Sigmoid colon (tissue), 7 donors: ENCODE results near the gene MED8. TPM values are rescaled to one million over a fixed set of nuclear protein-coding genes. Genes with fewer than 3 reads are reported as not detected.
A peak's percentile ranks its signal among the peaks of the same experiment; 100 is the strongest.

ENCODE experiments used
- DNase-seq: peaks from one replicate; pipeline ENCODE4 v3.0.0-alpha.2; 2019
- H3K27ac ChIP-seq, 4 donors: fragments of 200-600 bp; sonication (generic); one replicate each; pipeline ENCODE4 v1.5.1; 2016 to 2019; ENCODE audit warnings: mild to moderate bottlenecking in 1 of 4
- H3K27me3 ChIP-seq, 3 donors: fragments of 200-600 bp; sonication (generic); one replicate each; pipeline ENCODE4 v1.5.1; 2019; ENCODE audit warnings: mild to moderate bottlenecking in 1 of 3
- H3K36me3 ChIP-seq, 4 donors: fragments of 200-600 bp; sonication (generic); one replicate each; pipeline ENCODE4 v1.5.1; 2016 to 2019
- H3K4me1 ChIP-seq, 4 donors: fragments of 200-600 bp; sonication (generic); one replicate each; pipeline ENCODE4 v1.5.1; 2017 to 2019
- H3K4me3 ChIP-seq, 4 donors: fragments of 200-600 bp; sonication (generic); one replicate each; pipeline ENCODE4 v1.5.1; 2017 to 2019; ENCODE audit warnings: mild to moderate bottlenecking in 2 of 4, moderate library complexity in 1 of 4
- H3K9me3 ChIP-seq, 4 donors: fragments of 200-600 bp in 3 of 4; sonication (generic) in 3 of 4; one replicate each; pipeline versions ENCODE4 v1.5.1 to v1.6.1; 2013 to 2019
- EP300 ChIP-seq, 4 donors: sonication (generic); formaldehyde crosslinking; IDR thresholded peaks; one replicate each; pipeline ENCODE4 v1.6.1; 2017; ENCODE audit warnings: antibody characterized with exemption in 4 of 4
- POLR2A ChIP-seq, 2 donors: fragments of 450-650 bp; IDR thresholded peaks; one replicate each; pipeline ENCODE4 v1.6.1; 2016; ENCODE audit warnings: antibody characterized with exemption in 2 of 2, mild to moderate bottlenecking in 2 of 2, moderate library complexity in 2 of 2
- POLR2AphosphoS5 ChIP-seq, 4 donors: sonication (generic); formaldehyde crosslinking; IDR thresholded peaks; one replicate each; pipeline ENCODE4 v1.6.1; 2017; ENCODE audit warnings: antibody characterized with exemption in 4 of 4
- WGBS, 2 donors: extraction: QIAGEN DNeasy Blood & Tissue Kit; methylation state at CpG; one replicate each; pipeline ENCODE4 v1.1.7; 2013; 5-methylcytosine and 5-hydroxymethylcytosine counted together
- intact Hi-C: fragments of 100-400 bp; cut with DNase I; formaldehyde crosslinking; loops from one replicate; pipeline ENCODE4 v1.15.1; 2023
- polyA plus RNA-seq, 3 donors: library from polyadenylated mRNA; stranded (reverse); fragments of 200-250 nt; gene quantifications; one replicate each; pipeline ENCODE4 v1.2.3, GENCODE V29; 2013
- total RNA-seq, 4 donors: library from RNA; depleted of rRNA; stranded (reverse); fragments of >200 nt; gene quantifications; one replicate each; pipeline ENCODE4 v1.1.0, GENCODE V29; 2016
- TF ChIP-seq, protein P1 (sequence below), 4 experiments: fragments of 450-650 bp in 3 of 4; fragments of 200-600 bp in 1 of 4; IDR thresholded peaks; one replicate each; pipeline ENCODE4 v1.5.1; 2016 to 2019; ENCODE audit warnings: antibody characterized with exemption in 4 of 4, mild to moderate bottlenecking in 3 of 4, moderate library complexity in 2 of 4
- donor health status: healthy with polysubstance abuse.
- donor health status: Bipolar disorder and iron deficiency.
- donor health status: healthy.

MED8 gene
- total and polyA plus RNA-seq, 7 donors: 25.3 to 43.9 (median 33.4) TPM

DNA sequence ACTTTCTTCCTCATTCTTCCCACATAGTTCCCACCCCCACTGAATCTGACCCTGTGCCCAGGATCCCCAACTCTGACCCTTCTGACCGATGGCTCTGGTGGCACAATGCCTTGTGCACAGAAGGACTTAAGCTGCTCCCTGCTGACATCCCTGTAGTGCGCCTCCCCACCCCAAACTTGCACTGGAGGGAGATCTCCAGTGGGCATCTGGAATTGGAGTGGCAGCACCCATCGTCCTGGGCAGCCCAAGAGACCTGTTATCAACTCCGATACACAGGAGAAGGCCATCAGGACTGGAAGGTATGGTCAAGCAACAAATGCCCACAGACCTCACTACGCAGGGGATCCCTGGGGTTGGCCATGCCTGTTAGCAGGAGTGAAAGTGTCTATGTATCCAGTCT lies 43.0 kb downstream of the MED8 start:
- no peak for DNase-seq
- TF ChIP-seq EP300 (IDR thresholded peaks at IDR 0.05) (no peak), POLR2A (IDR thresholded peaks at IDR 0.05) (no peak), POLR2AphosphoS5 (IDR thresholded peaks at IDR 0.05) (no peak)
- TF ChIP-seq, protein P1, sequence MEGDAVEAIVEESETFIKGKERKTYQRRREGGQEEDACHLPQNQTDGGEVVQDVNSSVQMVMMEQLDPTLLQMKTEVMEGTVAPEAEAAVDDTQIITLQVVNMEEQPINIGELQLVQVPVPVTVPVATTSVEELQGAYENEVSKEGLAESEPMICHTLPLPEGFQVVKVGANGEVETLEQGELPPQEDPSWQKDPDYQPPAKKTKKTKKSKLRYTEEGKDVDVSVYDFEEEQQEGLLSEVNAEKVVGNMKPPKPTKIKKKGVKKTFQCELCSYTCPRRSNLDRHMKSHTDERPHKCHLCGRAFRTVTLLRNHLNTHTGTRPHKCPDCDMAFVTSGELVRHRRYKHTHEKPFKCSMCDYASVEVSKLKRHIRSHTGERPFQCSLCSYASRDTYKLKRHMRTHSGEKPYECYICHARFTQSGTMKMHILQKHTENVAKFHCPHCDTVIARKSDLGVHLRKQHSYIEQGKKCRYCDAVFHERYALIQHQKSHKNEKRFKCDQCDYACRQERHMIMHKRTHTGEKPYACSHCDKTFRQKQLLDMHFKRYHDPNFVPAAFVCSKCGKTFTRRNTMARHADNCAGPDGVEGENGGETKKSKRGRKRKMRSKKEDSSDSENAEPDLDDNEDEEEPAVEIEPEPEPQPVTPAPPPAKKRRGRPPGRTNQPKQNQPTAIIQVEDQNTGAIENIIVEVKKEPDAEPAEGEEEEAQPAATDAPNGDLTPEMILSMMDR (IDR thresholded peaks at IDR 0.05): no peak
- intact Hi-C loops: loop anchor here (5.0 kb wide), 1 partner anchor 109 kb away; no protein-coding TSS in a partner anchor
- H3K4me3 ChIP-seq: no peak overlapping the region
- 93 to 94% methylated on average over 5 of the region's 5 CpGs for WGBS, 2 donors
- H3K27me3 ChIP-seq: no peaks in the 10 kb centered on the region
- H3K36me3 ChIP-seq: no peaks in the 10 kb centered on the region
- no peak overlapping the region for H3K27ac ChIP-seq
- H3K4me1 ChIP-seq: peaks cover 0 to 23% (median 16%) of the 10 kb centered on the region in 4 donors
- H3K9me3 ChIP-seq: no peaks in the 10 kb centered on the region

DNA sequence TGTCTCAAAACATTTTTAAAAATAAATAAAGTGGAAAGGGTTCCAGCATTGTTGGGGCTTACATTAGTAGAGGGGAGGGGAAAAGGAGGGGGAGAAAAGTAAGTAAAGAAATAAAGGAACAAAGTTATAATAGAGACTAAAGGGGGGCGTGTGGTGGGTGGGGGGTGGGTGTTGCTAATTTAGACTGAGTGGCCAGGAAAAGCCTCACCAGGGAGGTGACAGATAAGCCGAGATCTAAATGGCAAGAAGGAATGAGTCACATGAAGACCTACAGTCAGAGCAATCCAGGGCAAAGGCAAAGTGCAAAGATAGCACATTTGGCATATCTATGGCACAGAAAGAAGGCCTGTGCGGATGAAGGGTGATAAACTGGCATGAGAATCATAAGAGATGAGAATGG lies 44.5 kb downstream of the MED8 start:
- Histone ChIP-seq H3K36me3 (no peaks in the 10 kb centered on the region), H3K4me1 (peaks cover 0 to 19% (median 14%) of the 10 kb centered on the region in 4 donors), H3K27ac (no peak overlapping the region), H3K4me3 (no peak overlapping the region), H3K27me3 (no peaks in the 10 kb centered on the region), H3K9me3 (no peaks in the 10 kb centered on the region)
- DNase-seq: no peak
- intact Hi-C loops: loop anchor here (5.0 kb wide), 1 partner anchor 108 kb away; no protein-coding TSS in a partner anchor
- no peak for TF ChIP-seq POLR2A (IDR thresholded peaks at IDR 0.05)
- 12 to 60% methylated on average over 3 of the region's 3 CpGs for WGBS, 2 donors

DNA sequence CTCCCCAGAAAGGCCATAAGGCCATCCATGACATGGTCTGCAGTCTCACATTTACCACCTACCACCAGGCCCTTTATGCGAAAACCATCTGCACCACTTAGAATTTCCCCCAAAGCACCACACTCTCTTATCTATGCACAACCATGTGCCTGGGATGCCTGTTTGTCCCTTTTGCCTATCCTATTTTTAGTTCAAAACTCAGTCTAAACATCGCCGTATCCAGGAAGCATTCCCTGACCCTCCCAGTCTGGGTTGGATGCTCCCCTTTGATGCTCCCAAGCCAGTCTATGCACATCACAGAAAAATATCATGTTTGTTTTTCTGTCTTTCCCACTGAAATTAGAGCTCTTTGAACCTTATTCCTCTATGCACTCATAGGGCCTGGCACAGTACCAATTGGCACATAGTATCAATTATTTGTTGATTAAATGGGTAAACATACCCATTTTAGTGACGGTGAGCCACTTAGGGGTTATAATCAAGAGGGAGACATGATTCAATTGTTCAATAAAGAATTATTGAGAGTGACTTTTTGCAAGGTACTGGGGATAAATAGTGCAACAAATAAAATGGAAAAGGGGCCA lies 45.2 kb downstream of the MED8 start:
- Histone ChIP-seq H3K4me3 (no peak overlapping the region), H3K27me3 (no peaks in the 10 kb centered on the region), H3K4me1 (peaks cover 0 to 12% (median 7%) of the 10 kb centered on the region in 4 donors), H3K27ac (no peak overlapping the region), H3K36me3 (no peaks in the 10 kb centered on the region), H3K9me3 (no peaks in the 10 kb centered on the region)
- peak; percentile 25 for DNase-seq
- WGBS, 2 donors: 69 to 75% methylated on average over 4 of the region's 4 CpGs
- TF ChIP-seq, protein P1 (IDR thresholded peaks at IDR 0.05): no peak
- TF ChIP-seq POLR2AphosphoS5 (IDR thresholded peaks at IDR 0.05) (no peak), POLR2A (IDR thresholded peaks at IDR 0.05) (no peak), EP300 (IDR thresholded peaks at IDR 0.05) (no peak)
- intact Hi-C loops: no loop called here

DNA sequence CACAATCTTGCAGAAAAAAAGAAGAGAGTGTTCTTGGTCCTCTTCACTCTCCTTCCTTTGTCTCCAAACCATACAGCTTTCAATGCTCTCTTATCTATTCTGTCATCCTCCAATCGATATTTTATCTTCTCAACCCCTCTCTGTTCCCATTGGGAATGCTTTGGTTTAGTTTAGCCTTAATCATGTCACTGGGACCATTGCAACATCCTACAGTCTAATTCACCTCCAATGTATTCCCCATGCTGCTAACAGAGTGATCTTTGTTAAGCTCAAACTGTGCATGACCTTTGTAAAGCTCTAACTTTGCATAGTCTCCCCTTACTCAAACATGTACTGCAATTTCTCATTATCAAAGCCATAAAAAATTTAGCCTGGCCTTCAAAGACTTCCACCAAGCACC lies 49.0 kb downstream of the MED8 start:
- 42 to 81% methylated on average over 1 of the region's 1 CpG for WGBS, 2 donors
- H3K27me3 ChIP-seq: no peaks in the 10 kb centered on the region
- TF ChIP-seq POLR2A (IDR thresholded peaks at IDR 0.05): no peak
- intact Hi-C loops: no loop called here
- no peaks in the 10 kb centered on the region for H3K36me3 ChIP-seq
- H3K4me3 ChIP-seq: no peak overlapping the region
- H3K9me3 ChIP-seq: no peaks in the 10 kb centered on the region
- no peak overlapping the region for H3K27ac ChIP-seq
- DNase-seq: no peak
- H3K4me1 ChIP-seq: no peaks in the 10 kb centered on the region

DNA sequence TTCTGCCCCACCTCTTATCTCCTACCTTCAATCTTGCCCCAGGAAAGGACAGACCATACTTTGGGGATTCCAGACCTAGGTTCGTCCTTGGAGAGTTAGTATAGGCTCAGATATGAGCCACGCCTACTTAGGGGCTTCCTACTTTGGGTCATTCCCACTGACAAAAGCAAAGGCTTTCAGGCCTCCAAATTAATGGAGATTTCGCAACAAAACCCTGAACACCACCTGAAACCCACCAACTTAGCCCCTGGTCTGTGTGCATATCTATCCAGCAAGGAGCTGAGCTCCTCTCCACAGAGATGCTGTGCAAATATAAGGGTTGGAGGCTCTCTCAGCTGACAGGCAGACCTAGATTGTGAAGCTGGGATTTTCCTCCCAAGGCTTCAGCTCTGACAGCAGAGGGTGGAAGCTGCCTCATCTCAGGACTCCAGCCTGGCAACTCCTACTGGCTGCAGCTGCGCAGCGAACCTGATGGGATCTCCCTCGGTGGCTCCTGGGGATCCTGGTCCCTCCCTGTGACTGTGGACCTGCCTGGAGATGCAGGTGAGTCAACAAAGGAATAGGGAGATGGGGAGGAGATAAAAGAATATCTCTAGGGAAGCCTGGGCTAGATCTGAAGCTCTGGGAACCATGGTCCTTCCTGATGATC lies 49.9 kb downstream of the MED8 start:
- Histone ChIP-seq H3K4me3 (no peak overlapping the region), H3K9me3 (no peaks in the 10 kb centered on the region), H3K27ac (no peak overlapping the region), H3K27me3 (no peaks in the 10 kb centered on the region), H3K4me1 (no peaks in the 10 kb centered on the region), H3K36me3 (no peaks in the 10 kb centered on the region)
- intact Hi-C loops: no loop called here
- TF ChIP-seq POLR2A (IDR thresholded peaks at IDR 0.05) (no peak), EP300 (IDR thresholded peaks at IDR 0.05) (no peak), POLR2AphosphoS5 (IDR thresholded peaks at IDR 0.05) (no peak)
- TF ChIP-seq, protein P1 (IDR thresholded peaks at IDR 0.05): no peak
- WGBS, 2 donors: 94 to 95% methylated on average over 6 of the region's 6 CpGs
- peak; percentile 20 for DNase-seq
